Measurements from ENCODE around the gene SEC24D.

DNA sequence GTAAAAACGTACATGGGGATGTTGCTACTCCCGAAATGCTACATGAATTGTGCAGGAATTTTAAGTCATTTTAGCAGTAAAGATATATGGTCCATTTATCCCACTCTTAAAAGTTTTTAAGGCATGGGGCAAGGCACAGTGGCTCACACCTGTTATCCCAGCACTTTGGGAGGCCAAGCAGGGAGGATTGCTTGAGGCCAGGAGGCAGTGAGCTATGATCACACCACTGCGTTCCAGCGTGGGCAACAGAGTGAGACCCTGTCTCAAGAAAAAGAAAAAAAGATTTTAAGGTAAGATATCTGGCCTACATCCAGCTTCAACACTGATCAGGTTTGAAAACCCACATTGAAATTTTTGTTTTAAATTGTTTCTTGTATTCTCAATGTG, 1.2 kb upstream of the SEC24D start:
- TF ChIP-seq TAF1 (IDR thresholded peaks at IDR 0.05; ENCODE audit: borderline replicate concordance, low read depth, low read length) (no peak), POLR2A (IDR thresholded peaks at IDR 0.05; ENCODE audit: low read depth, low read length) (no peak)

Data from GM12892 (cell line).